Transverse colon (tissue), 4 donors: ENCODE results near the gene SNX5. TPM values are rescaled to one million over a fixed set of nuclear protein-coding genes. Genes with fewer than 3 reads are reported as not detected.

Experiments used
- DNase-seq: peaks from one replicate; pipeline ENCODE4 v3.0.0-alpha.2; 2019
- H3K27ac ChIP-seq, 4 donors: fragments of 200-600 bp; sonication (generic); 2 replicates each; pipeline ENCODE4 v1.5.1; 2016 to 2018; ENCODE audit warnings: inconsistent platforms in 4 of 4
- H3K27me3 ChIP-seq: fragments of 200-600 bp; sonication (generic); 2 replicates; pipeline ENCODE4 v1.5.1; 2017; ENCODE audit warnings: inconsistent platforms
- H3K36me3 ChIP-seq, 4 donors: fragments of 200-600 bp; sonication (generic); 2 replicates each; pipeline ENCODE4 v1.5.1; 2017 to 2019; ENCODE audit warnings: inconsistent platforms in 4 of 4
- H3K4me1 ChIP-seq, 4 donors: fragments of 200-600 bp; sonication (generic); 2 replicates each; pipeline ENCODE4 v1.5.1; 2017 to 2020; ENCODE audit warnings: inconsistent platforms in 4 of 4
- H3K4me3 ChIP-seq, 4 donors: fragments of 200-600 bp; sonication (generic); 1 replicate in 1 of 4; 2 replicates in 3 of 4; pipeline versions ENCODE4 v1.5.1 to v1.6.1; 2017 to 2019; ENCODE audit warnings: inconsistent platforms in 4 of 4
- H3K9me3 ChIP-seq, 2 donors: fragments of 200-600 bp; sonication (generic); 2 replicates each; pipeline ENCODE4 v1.5.1; 2017 to 2019; ENCODE audit warnings: inconsistent platforms in 2 of 2
- EP300 ChIP-seq: sonication (generic); formaldehyde crosslinking; IDR thresholded peaks from one replicate; pipeline ENCODE4 v1.6.1; 2017; ENCODE audit warnings: antibody characterized with exemption, low read depth
- POLR2A ChIP-seq: fragments of 450-650 bp; IDR thresholded peaks from one replicate; pipeline ENCODE4 v1.6.1; 2016; ENCODE audit warnings: antibody characterized with exemption, mild to moderate bottlenecking, moderate library complexity
- POLR2AphosphoS5 ChIP-seq, 3 donors: sonication (generic); formaldehyde crosslinking; IDR thresholded peaks; one replicate each; pipeline ENCODE4 v1.6.1; 2016; ENCODE audit warnings: antibody characterized with exemption in 3 of 3
- WGBS, 2 donors: methylation state at CpG; one replicate each; pipeline ENCODE4 v1.1.5; 2018; ENCODE audit warnings: low coverage in 1 of 2; 5-methylcytosine and 5-hydroxymethylcytosine counted together
- in situ Hi-C, 4 donors: fragments of 200-750 bp; cut with MboI; loops; one replicate each; pipeline versions ENCODE4 v1.15.0 to v1.15.1; 2017; ENCODE audit warnings: low sequenced_read_pairs in 3 of 4, low pct_ligation_motif_present in 1 of 4, low pct_unique_long_range_greater_than_20kb in 1 of 4
- intact Hi-C: fragments of 100-400 bp; cut with DNase I; formaldehyde crosslinking; loops from one replicate; pipeline ENCODE4 v1.15.1; 2023; ENCODE audit warnings: low total_unique reads
- total RNA-seq, 4 donors: library from RNA; depleted of rRNA; stranded (reverse); fragments of >200 nt; gene quantifications; one replicate each; pipeline ENCODE4 v1.1.0, GENCODE V29; 2016
- TF ChIP-seq, protein P1 (sequence below), 5 experiments: fragments of 200-600 bp in 3 of 5; fragments of 450-650 bp in 2 of 5; sonication (generic) in 3 of 5; IDR thresholded peaks; 1 replicate in 2 of 5; 2 replicates in 3 of 5; pipeline ENCODE4 v1.5.1; 2016 to 2017; ENCODE audit warnings: antibody characterized with exemption in 5 of 5, inconsistent platforms in 3 of 5, mild to moderate bottlenecking in 2 of 5, moderate library complexity in 1 of 5

SNX5 gene
- total RNA-seq, 4 donors from 2014 or later: 91.9 to 160 (median 122) TPM

DNA sequence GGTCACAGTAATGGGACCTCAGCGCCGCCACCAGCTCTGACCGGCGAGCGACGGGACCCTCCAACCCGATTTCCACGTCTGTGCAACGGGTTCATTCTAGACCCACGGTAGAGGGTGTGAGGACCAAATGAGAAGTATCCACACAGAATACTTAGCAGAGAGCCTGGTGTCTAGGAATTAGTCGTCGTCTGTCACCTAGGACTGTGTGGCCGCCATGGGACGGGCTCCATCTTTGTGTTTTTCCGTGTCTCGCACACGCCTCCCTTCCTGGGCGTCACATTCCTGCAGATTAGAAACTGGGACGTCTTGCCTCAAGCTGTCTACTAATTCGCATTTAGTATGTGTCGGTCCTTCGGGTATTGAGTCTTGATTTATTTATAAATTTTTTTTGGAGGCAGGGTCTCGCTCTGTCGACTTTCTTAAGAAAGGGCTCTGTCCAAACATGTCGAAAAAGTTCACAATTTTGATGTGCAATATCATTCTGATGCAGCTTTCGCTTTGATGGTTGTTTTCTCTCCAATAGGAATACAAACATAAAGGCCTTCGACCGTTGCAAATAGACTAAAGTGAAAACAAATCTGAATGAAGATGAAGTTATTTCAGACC, 787 bp upstream of the SNX5 start:
- Histone ChIP-seq H3K27ac (peak overlapping the region; percentile 97 to 100 (median 99)), H3K36me3 (no peaks in the 10 kb centered on the region), H3K4me3 (peak overlapping the region; percentile 52 to 95 (median 90)), H3K4me1 (peaks cover 27 to 61% (median 58%) of the 10 kb centered on the region in 4 donors), H3K27me3 (no peaks in the 10 kb centered on the region), H3K9me3 (no peaks in the 10 kb centered on the region)
- TF ChIP-seq POLR2A (no peak), POLR2AphosphoS5 (IDR thresholded peaks at IDR 0.05) (no peak), EP300 (no peak)
- TF ChIP-seq, protein P1, sequence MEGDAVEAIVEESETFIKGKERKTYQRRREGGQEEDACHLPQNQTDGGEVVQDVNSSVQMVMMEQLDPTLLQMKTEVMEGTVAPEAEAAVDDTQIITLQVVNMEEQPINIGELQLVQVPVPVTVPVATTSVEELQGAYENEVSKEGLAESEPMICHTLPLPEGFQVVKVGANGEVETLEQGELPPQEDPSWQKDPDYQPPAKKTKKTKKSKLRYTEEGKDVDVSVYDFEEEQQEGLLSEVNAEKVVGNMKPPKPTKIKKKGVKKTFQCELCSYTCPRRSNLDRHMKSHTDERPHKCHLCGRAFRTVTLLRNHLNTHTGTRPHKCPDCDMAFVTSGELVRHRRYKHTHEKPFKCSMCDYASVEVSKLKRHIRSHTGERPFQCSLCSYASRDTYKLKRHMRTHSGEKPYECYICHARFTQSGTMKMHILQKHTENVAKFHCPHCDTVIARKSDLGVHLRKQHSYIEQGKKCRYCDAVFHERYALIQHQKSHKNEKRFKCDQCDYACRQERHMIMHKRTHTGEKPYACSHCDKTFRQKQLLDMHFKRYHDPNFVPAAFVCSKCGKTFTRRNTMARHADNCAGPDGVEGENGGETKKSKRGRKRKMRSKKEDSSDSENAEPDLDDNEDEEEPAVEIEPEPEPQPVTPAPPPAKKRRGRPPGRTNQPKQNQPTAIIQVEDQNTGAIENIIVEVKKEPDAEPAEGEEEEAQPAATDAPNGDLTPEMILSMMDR (IDR thresholded peaks at IDR 0.05): no peak
- 0% methylated on average over 6 to 28 of the region's 28 CpGs for WGBS, 2 donors
- peak; percentile 52 for DNase-seq
- intact Hi-C loops (no loop called here), in situ Hi-C loops (no loop called here)

DNA sequence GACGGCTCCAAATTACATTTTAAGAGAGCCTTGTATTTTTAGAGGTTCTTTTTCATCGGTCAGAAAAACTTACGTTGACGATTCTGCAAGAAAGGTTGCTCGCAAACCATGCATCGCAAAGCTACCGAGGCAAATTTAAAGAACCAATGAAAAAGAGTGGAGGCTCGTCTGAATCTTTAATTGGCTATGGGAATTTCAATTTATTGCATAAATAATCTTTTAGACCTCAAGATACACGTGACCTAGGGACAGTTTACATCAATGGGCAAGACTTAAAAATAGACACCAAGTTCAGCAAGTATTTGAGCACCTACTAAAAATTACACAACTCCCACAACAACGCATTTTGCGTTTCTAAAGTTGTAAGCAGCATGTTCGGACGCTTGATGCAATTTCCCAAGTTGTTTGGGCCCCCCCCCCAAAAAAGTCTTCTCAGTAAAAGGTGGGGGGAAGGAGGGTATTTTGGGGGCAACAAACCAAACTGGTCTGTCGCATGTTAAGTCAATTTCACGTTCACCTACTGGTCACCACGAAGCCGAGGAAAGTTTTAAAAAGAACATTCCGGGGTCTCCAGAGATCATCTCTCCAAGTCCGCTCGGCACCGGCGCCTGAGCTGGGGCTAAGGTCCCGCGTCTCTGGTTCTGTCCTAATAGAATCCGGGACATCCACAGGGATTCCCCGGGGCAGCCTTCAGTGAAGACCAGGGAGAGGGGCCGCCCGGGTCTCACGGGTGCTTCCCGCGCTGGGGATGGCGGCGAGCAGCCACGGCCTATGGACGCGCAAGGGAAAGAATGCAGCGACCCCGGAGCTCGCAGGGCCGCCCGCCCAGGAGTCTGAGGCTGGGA, 851 bp downstream of the SNX5 start:
- WGBS, 2 donors: 0 to 2% methylated on average over 8 to 41 of the region's 41 CpGs
- peaks cover 33 to 70% (median 64%) of the 10 kb centered on the region in 4 donors for H3K4me1 ChIP-seq
- H3K4me3 ChIP-seq: peak overlapping the region; percentile 78 to 95 (median 90)
- no peak for TF ChIP-seq EP300
- TF ChIP-seq, protein P1 (IDR thresholded peaks at IDR 0.05): no peak
- no peak for TF ChIP-seq POLR2A
- no peak for TF ChIP-seq POLR2AphosphoS5 (IDR thresholded peaks at IDR 0.05)
- in situ Hi-C loops: no loop called here
- no peak for DNase-seq
- no peaks in the 10 kb centered on the region for H3K36me3 ChIP-seq
- H3K27ac ChIP-seq: peak overlapping the region; percentile 97 to 100 (median 99)
- no peaks in the 10 kb centered on the region for H3K9me3 ChIP-seq
- intact Hi-C loops: no loop called here
- no peaks in the 10 kb centered on the region for H3K27me3 ChIP-seq

DNA sequence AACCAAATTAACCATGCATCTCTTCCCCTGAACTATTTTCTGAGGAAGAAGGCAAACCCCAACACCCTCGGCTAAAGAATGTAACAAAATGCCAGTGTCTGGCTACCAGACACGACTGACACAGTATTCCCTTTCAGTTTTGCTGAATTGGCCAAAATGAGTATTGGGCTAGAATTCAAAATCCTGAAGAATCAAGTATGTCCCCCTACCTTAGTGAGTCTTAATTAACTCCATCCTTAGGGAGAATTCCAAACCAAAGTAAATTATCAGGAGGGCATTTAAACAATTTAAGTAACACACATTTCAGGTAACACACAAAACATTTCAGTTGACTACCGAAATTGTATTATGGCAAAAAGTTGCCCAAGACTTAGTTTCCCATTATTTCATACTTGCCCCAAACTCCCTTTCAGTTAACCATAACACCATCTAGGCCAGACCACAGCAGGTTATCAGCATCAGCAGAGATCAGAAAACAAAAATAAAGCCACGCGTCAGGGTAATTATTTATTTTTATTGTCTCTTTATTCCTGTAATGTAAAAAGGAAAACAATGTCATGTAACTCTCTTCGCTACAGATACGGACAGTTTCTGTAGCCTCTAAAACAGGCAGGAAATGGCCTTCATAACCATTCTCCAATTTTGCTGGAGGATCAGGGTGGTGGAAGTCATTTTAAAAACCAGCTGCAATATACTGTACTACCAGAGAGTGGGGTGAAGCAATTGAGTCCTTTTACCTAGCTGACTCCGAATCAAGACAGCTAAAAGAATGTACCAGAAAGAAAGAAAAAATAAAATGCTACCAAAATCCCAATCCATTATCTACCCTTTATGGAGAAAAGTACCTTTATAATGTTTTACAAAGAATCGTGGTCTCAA, 1.9 kb downstream of the SNX5 start:
- Histone ChIP-seq H3K4me1 (peaks cover 35 to 74% (median 64%) of the 10 kb centered on the region in 4 donors), H3K9me3 (no peaks in the 10 kb centered on the region), H3K27me3 (no peaks in the 10 kb centered on the region), H3K27ac (peak overlapping the region; percentile 97 to 100 (median 99)), H3K4me3 (peak overlapping the region; percentile 15 to 95 (median 90)), H3K36me3 (no peaks in the 10 kb centered on the region)
- intact Hi-C loops: no loop called here
- DNase-seq: no peak
- 5 to 6% methylated on average over 9 of the region's 9 CpGs for WGBS, 2 donors
- in situ Hi-C loops: no loop called here
- no peak for TF ChIP-seq POLR2AphosphoS5 (IDR thresholded peaks at IDR 0.05)
- TF ChIP-seq, protein P1 (IDR thresholded peaks at IDR 0.05): peak; percentile 17 to 56 (median 35)
- TF ChIP-seq EP300: no peak
- no peak for TF ChIP-seq POLR2A
